Stromal cell of bone marrow (primary cell): ENCODE data around the gene NR3C2.

Experiments
- DNase-seq: peaks from one replicate; pipeline ENCODE4 v3.0.0-alpha.2; 2012; ENCODE audit warnings: low read depth

The NR3C2 gene

GRCh38 chr4:148055844-148056243, 386.4 kb downstream of the NR3C2 start:
- no peak for DNase-seq

GRCh38 chr4:148054275-148054674, 387.9 kb downstream of the NR3C2 start:
- no peak for DNase-seq

- no peak for DNase-seq
These were observed 388.8 kb downstream of the NR3C2 start for GRCh38 chr4:148053298-148054003.

- no peak for DNase-seq
These were observed 389.8 kb downstream of the NR3C2 start for GRCh38 chr4:148052448-148052847.

GRCh38 chr4:148051403-148051802, 390.8 kb downstream of the NR3C2 start:
- no peak for DNase-seq

GRCh38 chr4:148048598-148048997, 393.6 kb downstream of the NR3C2 start:
- no peak for DNase-seq

- no peak for DNase-seq
These were observed 397.3 kb downstream of the NR3C2 start for GRCh38 chr4:148044912-148045352.

GRCh38 chr4:148044089-148044911, 397.9 kb downstream of the NR3C2 start:
- DNase-seq: no peak

GRCh38 chr4:148041606-148042329, 400.4 kb downstream of the NR3C2 start:
- DNase-seq: no peak

GRCh38 chr4:148034813-148035212, 407.4 kb downstream of the NR3C2 start:
- DNase-seq: no peak

GRCh38 chr4:148030193-148030873, 411.9 kb downstream of the NR3C2 start:
- peak; percentile 22 for DNase-seq

GRCh38 chr4:148029781-148030180, 412.4 kb downstream of the NR3C2 start:
- DNase-seq: no peak
